Adrenal gland (tissue), 12 donors: ENCODE data around the gene APBB2. TPM values are rescaled to one million over a fixed set of nuclear protein-coding genes. Genes with fewer than 3 reads are reported as not detected.

Source experiments
- DNase-seq, 7 donors: peaks; one replicate each; pipeline ENCODE4 v3.0.0-alpha.2; 2019 to 2020
- H3K27ac ChIP-seq, 5 donors: fragments of 200-600 bp; sonication (generic) in 4 of 5; 1 replicate in 3 of 5; 2 replicates in 2 of 5; pipeline versions ENCODE4 v1.5.1 to v1.8.0; 2016 to 2020; ENCODE audit warnings: mild to moderate bottlenecking in 1 of 5
- H3K27me3 ChIP-seq: fragments of 200-600 bp; 2 replicates; pipeline ENCODE4 v1.8.0; 2021
- H3K36me3 ChIP-seq, 2 donors: fragments of 200-600 bp; replicated peaks in 1 of 2; 1 replicate in 1 of 2; 2 replicates in 1 of 2; pipeline versions ENCODE4 v1.5.1 to v1.8.0; 2018 to 2022
- H3K4me1 ChIP-seq, 2 donors: fragments of 200-600 bp; replicated peaks in 1 of 2; 1 replicate in 1 of 2; 2 replicates in 1 of 2; pipeline versions ENCODE4 v1.5.1 to v1.8.0; 2018 to 2021
- H3K4me3 ChIP-seq, 4 donors: fragments of 200-600 bp; sonication (generic) in 3 of 4; one replicate each; pipeline ENCODE4 v1.5.1; 2016 to 2018
- H3K9me3 ChIP-seq, 3 donors: fragments of 200-600 bp; sonication (generic) in 1 of 3; replicated peaks in 1 of 3; 1 replicate in 2 of 3; 2 replicates in 1 of 3; pipeline versions ENCODE4 v1.5.1 to v1.8.0; 2016 to 2021
- CTCF ChIP-seq, 6 experiments: fragments of 450-650 bp in 4 of 6; fragments of 200-600 bp in 2 of 6; sonication (generic) in 1 of 6; IDR thresholded peaks; 1 replicate in 5 of 6; 2 replicates in 1 of 6; pipeline versions ENCODE4 v1.5.1 to v1.8.0; 2016 to 2021; ENCODE audit warnings: antibody characterized with exemption in 6 of 6, mild to moderate bottlenecking in 2 of 6, moderate library complexity in 1 of 6
- POLR2A ChIP-seq, 2 donors: fragments of 450-650 bp; IDR thresholded peaks; one replicate each; pipeline ENCODE4 v1.6.1; 2017; ENCODE audit warnings: antibody characterized with exemption in 2 of 2, mild to moderate bottlenecking in 2 of 2, moderate library complexity in 1 of 2
- WGBS, 4 donors: extraction: QIAGEN DNeasy Blood & Tissue Kit in 2 of 4; methylation state at CpG; one replicate each; pipeline versions ENCODE4 v1.1.5 to v1.1.7; 2013 to 2017; 5-methylcytosine and 5-hydroxymethylcytosine counted together
- intact Hi-C, 2 donors: fragments of 100-400 bp; cut with DNase I; formaldehyde crosslinking; loops; one replicate each; pipeline versions ENCODE4 v1.14.1 to v1.15.0; 2022 to 2023
- polyA plus RNA-seq, 3 donors: library from polyadenylated mRNA; stranded (reverse); fragments of 200-250 nt in 2 of 3; fragments of 350-450 nt in 1 of 3; fragmentation: Illumina TruSeq in 1 of 3; extraction: RNeasy Lipid Tissue Mini Kit (QIAGEN cat#74804) in 1 of 3; gene quantifications; one replicate each; pipeline ENCODE4 v1.2.3, GENCODE V29; 2013 to 2014
- total RNA-seq, 9 donors: library from RNA; depleted of rRNA in 4 of 9; stranded (reverse); fragments of >200 nt in 4 of 9; fragments of 120-200 nt in 1 of 9; fragmentation: NEBNext Ultra II Directional in 1 of 9; extraction: Animal tissue kit (Norgen Biotek cat#: 25700) in 1 of 9; gene quantifications; one replicate each; pipeline versions ENCODE4 v1.1.0 to v1.2.4, GENCODE V29; 2013 to 2023
- donor health status: healthy with polysubstance abuse.
- donor health status: Bipolar disorder and iron deficiency.
- donor health status: DM: yes; HTN: yes; CAD: no.
- donor health status: DM: no; HTN: no; CAD: no.
- donor health status: DM: no; HTN: no; CAD: no.
- donor health status: DM: yes; HTN: yes; CAD: no.

APBB2 gene
- total and polyA plus RNA-seq, 12 donors: 12.4 to 135 (median 39.7) TPM

DNA sequence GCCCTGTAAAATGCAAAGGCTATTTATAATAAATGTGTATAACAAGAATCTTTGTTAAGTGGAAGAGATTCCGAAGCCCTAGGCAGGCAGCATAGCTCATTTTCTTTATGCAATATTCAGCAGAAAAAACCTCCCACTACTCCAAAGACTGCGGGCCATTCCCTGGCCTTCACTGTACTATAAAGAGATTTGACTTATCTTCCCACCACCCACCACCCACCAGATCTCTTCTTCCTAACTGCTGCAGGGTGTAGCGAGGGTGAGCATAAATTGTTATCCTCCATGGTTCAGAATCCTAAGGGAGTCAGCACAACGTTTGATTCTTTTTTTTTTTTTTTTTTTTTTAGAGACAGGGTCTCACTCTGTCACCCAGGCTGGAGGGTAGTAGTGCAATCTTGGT lies 349.8 kb downstream of the APBB2 start:
- H3K9me3 ChIP-seq: no peaks in the 10 kb centered on the region
- no peaks in the 10 kb centered on the region for H3K27me3 ChIP-seq
- TF ChIP-seq CTCF (IDR thresholded peaks at IDR 0.05) (no peak), POLR2A (IDR thresholded peaks at IDR 0.05) (no peak)
- H3K4me1 ChIP-seq: no peaks in the 10 kb centered on the region
- H3K4me3 ChIP-seq: no peak overlapping the region
- intact Hi-C loops: no loop called here
- 78 to 87% (median 84%) methylated on average over 4 of the region's 4 CpGs for WGBS, 4 donors
- DNase-seq: no peak
- H3K27ac ChIP-seq: no peak overlapping the region
- no peaks in the 10 kb centered on the region for H3K36me3 ChIP-seq

- Histone ChIP-seq H3K4me3 (no peak overlapping the region), H3K9me3 (no peaks in the 10 kb centered on the region), H3K4me1 (peaks cover 5 to 8% of the 10 kb centered on the region in 2 donors), H3K27ac (no peak overlapping the region), H3K27me3 (no peaks in the 10 kb centered on the region), H3K36me3 (no peaks in the 10 kb centered on the region)
- DNase-seq: no peak
- intact Hi-C loops: no loop called here
- WGBS, 4 donors: 78 to 100% (median 85%) methylated on average over 2 of the region's 2 CpGs
- TF ChIP-seq POLR2A (IDR thresholded peaks at IDR 0.05): no peak
- no peak for TF ChIP-seq CTCF (IDR thresholded peaks at IDR 0.05)
These were observed 355.4 kb downstream of the APBB2 start for GRCh38 chr4:40858962-40859361.

- Histone ChIP-seq H3K36me3 (no peaks in the 10 kb centered on the region), H3K4me3 (no peak overlapping the region), H3K9me3 (no peaks in the 10 kb centered on the region), H3K27ac (no peak overlapping the region), H3K4me1 (peaks cover 5 to 8% of the 10 kb centered on the region in 2 donors), H3K27me3 (no peaks in the 10 kb centered on the region)
- WGBS, 4 donors: 78 to 87% (median 84%) methylated on average over 2 of the region's 2 CpGs
- DNase-seq: no peak
- intact Hi-C loops: no loop called here
- TF ChIP-seq CTCF (IDR thresholded peaks at IDR 0.05) (no peak), POLR2A (IDR thresholded peaks at IDR 0.05) (no peak)
These were observed 356.4 kb downstream of the APBB2 start for GRCh38 chr4:40857956-40858355.

DNA sequence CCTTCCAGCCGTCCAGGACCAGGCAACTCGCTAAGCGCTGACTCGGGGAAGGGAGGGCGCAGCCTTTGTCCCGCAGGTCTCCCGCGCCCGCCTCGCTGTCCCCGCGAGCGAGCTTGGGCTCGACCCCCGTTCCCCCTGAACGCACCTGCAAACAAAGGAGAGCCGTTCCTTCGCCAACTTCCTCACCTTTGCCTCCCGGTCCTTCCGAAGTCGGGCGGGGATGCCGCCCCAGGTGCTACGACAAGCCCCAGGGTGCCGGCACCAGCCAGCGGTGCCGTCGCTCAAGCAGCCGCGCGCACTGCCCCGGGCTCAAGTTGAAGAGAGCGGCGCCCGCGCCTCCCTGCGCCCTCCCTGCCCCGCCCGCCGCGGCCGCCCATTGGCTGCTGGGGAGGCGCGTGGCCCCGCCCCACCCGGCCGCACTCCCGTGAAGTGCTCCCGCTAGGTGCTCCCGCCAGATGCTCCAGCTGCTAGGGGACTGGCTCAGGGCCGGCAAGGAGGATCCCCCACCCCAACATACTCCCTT lies 357.4 kb downstream of the APBB2 start:
- Histone ChIP-seq H3K4me3 (peak overlapping the region in 2 of 4 donors; percentile 24 to 26), H3K4me1 (peaks cover 5 to 8% of the 10 kb centered on the region in 2 donors), H3K27ac (no peak overlapping the region), H3K27me3 (no peaks in the 10 kb centered on the region), H3K36me3 (no peaks in the 10 kb centered on the region), H3K9me3 (no peaks in the 10 kb centered on the region)
- peak; percentile 31 to 68 (median 60) for DNase-seq
- TF ChIP-seq POLR2A (IDR thresholded peaks at IDR 0.05): no peak
- no peak for TF ChIP-seq CTCF (IDR thresholded peaks at IDR 0.05)
- intact Hi-C loops: no loop called here
- 3 to 25% (median 12%) methylated on average over 10 to 51 of the region's 51 CpGs for WGBS, 4 donors
